DMS114 treated with DMSO at 0.1 percent for 48 hours (cell line): Measurements from ENCODE around the gene CNN1.
A peak's percentile ranks its signal among the peaks of the same experiment; 100 is the strongest.

Experiments used
- DNase-seq: peaks from one replicate; lab custom pipeline; 2025; ENCODE audit not compliant: unreplicated experiment; lab: John Stamatoyannopoulos, UW

CNN1 gene

DNA sequence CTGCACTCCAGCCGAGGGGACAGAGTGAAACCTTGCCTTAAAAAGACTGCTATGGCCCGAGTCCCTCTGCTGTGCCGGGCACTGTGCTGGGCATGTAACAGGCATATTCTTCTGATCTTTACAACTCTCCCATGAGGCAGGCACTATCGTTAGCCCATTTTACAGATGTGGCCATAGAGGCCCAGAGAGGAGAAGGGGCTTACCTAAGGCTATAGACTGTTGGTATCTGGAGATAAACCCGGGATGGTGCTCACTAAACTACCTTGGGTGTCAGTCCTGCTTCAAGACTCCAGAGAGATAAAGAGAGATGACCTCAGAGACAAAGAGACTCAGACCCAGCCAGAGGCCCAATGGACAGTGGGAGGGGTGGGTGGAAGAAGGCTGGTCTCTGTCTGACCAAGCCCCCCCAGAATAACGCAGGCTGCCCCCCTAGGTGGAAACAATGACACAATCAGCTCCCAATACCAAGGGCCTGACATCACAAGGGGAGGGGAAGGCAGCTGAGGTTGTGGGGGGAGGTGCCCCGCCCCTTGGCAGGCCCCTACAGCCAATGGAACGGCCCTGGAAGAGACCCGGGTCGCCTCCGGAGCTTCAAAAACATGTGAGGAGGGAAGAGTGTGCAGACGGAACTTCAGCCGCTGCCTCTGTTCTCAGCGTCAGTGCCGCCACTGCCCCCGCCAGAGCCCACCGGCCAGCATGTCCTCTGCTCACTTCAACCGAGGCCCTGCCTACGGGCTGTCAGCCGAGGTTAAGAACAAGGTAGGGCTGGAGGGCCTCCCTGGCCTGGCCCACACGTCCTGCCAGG lies at the start of gene CNN1:
Gene CNN1 (plus strand): TSS at position 620 of the 805 bp plus-strand sequence. CDS start 77 bp downstream, at position 697.
- DNase-seq, result no peak

DNA sequence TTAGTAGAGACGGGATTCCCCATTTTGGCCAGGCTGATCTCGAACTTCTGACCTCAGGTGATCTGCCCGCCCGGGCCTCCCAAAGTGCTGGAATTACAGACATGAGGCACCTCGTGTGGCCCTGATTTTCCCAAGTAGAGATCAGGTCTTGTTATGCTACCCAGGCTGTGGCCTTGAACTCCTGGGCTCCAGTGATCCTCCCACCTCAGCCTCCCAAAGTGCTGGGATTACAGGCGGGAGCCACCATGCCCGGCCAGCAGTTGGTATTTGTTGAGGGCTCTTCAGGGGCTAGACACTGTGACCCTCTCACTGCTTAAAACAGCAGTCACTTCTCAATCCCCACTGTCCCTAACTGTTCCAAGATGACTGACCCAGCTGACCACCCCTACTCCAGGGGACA lies 49.3 kb upstream of the CNN1 start:
- DNase-seq, result no peak

DNA sequence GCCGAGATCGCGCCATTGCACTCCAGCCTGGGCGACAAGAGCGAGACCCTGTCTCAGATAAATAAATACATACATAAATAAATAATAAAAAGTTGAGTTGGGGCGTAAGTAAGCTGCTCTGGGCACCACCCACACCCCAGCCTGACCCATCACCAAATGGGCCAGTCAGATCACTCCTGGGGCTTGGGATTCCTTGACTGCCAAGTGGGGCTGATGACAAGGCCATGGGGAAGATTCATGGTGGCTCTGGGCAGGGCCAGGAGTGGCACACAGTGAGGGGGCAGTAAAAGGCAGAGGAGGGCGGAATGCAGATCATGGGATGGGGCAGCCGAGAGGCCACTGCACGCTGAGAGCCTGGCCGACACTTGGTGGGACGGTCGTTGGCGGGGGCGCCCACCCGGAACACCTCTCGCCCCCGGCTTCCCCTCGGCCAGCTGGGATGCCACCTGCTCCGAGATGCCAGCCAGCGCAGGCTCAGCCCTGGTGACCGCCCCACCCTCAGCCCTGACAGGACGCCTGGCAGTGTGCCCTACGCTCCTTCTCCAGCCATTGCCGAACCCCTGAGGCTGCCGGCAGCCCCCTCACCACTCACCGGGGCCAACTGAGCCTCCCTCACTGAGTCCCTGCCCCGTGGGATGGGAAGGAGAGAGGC lies 43.9 kb upstream of the CNN1 start:
- DNase-seq, result no peak

DNA sequence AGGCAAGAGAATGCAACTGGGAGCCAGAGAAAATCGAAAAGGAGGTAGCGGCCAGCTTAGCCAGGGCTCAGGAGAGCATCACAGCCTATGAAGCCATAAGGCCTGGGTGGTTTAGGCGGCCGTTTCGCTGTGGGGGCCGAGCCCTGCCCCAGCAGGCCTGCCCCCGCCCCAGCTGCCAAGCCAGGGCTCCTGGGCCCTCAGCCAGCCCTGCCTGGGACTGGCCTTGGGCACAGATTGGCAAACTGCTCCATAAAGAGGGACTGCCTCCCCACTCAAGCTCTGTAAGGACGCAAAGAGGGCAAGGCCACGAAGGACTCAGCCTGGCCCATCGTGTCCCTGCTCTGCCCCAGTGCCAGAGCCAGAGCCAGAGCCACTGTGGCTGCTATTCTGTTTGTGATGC lies 43.2 kb upstream of the CNN1 start:
- DNase-seq, result no peak

DNA sequence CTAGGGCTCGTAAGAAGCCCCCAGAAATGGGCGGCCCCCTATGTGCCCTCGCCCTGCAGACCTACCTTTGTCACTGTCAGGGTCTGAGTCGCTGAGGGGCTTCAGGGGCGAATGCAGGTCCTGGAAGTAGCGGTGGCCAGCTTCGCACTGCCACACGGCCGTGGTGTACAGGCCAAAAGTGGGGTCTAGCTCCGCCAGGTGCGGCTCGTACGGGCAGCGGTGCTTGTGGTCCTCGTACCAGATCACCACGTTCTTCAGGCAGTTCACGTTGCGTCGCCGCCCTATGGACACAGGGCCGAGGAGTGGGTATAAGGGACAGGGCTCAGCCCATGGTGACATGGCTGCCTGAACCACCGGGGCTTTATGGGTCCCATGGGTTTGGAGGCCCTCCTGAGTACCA lies 42.8 kb upstream of the CNN1 start:
- no peak for DNase-seq

DNA sequence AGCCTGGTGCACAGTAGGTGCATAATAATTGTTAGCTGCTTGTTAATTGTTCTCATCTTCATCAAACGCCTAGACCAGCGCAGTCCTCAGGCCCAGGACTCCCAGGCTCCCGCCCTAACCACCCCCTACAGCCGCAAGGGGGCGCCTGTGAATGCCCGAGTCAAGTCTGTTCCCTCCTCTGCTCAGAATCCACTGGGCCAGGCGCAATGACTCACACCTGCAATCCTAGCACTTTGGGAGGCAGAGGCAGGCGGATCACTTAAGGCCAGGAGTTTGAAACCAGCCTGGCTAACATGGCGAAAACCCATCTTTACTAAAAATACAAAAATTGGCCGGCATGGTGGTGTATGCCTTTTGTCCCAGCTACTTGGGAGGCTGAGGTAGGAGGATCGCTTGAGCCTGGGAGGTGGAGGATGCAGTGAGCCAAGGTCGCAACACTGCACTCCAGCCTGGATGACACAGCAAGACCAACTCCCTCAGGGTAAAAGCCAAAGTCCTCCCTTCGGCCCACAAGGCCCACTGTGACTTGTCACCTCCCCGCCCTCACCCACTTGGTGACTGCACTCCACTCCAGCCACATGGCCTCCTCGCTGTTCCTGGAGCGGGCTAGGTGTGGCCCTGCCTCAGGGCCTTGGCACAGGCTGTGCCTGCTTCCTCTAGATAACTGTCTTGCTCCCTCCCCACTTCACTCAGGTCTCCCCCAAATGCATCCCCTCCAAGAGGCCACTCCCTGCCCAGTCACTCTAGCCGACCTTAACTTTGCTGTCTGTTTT lies 42.1 kb upstream of the CNN1 start:
- DNase-seq, result no peak

DNA sequence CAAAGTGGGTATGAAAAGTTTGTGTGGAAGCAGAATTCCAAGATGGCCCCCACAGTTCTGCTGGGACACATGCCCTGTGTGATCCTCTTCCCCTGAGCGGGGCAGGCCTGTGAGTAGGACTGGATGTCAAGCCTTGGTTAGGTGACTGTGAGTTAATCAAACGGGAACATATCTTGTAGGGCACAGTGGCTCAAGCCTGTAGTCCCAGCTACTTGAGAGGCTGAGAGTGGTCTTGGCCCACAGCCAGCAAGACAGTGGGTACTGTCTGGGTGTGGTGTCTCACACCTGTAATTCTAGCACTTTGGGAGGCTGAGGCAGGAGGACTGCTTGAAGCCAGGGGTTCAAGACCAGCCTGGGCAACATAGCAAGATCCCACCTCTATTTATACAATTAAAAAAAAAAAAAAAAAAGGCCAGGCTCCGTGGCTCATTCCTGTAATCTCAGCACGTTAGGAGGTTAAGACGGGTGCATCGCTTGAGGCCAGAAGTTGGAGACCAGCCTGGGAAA lies 39.4 kb upstream of the CNN1 start:
- no peak for DNase-seq

DNA sequence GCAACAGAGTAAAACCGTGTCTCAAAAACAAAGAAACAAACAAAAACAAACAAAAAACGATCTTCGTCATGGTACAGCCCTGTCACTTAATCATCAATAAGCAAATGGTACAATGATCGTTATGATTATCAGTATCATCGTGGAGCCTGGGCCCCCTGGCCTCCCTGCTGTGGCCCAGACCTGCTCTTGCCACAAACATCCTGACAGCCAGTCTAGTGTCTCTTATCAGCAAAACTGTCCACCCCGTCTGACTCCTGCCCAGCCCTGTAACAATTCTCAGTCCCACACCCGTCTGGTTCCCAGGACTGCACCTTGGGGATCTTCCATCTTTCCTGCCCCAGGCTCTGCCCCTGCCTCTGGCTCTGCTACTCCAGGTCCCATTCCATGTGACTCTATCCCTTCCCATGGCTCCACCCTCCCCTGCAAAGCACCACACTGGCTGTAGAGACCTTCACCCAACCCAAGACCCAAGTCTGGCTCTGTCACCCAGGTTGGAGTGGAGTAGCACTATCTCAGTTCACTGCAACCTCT lies 38.7 kb upstream of the CNN1 start:
- no peak for DNase-seq

DNA sequence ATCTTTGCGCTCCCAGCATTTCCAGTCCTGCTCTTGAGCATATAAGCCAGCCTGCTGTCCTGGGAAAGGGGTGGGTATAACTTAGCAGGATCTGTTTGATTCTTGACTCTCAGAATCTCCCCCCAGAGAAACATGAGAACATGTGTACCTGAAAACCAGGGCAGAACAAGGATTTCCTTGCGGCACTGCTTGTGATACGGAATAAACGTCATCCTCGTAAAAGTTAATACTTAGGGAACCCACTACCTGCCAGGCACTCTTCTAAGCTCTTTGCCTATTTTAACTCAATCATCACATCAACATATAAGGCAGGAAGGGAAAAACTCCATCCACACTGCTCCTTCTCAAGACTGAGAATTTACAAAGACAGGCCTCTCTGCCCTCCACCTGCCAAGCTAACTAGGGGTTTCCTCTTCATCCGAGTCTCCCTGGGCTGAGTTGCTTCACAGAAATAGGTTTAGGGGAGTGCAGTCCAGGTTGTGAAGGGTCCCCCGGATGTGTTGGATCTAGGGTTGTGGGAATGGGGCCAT lies 34.1 kb upstream of the CNN1 start:
- DNase-seq, result no peak

DNA sequence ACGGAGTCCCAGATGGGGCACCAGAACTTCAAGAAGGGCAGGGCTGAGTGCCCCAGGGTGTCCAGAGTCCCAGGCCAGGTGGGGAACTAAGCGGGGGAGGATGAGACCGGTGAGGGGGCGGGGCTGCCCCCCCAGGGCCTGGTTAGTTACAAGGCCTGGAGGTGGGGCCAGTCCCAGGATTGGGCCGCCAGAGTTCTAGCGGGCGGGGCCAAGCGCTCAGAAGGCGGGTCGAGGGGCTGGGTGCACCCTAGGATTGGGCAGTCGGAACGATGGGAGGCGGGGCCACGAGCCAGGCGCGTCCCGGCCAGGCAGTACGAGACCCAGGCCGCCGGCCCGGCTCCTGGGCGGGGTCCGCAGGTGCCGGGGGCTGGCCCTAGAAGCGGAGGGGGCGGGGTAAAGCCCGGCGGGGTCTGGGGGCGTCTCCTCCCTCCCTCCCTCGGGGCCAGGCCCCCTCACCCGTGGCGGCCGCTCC lies 33.6 kb upstream of the CNN1 start:
- peak; percentile 82 for DNase-seq

DNA sequence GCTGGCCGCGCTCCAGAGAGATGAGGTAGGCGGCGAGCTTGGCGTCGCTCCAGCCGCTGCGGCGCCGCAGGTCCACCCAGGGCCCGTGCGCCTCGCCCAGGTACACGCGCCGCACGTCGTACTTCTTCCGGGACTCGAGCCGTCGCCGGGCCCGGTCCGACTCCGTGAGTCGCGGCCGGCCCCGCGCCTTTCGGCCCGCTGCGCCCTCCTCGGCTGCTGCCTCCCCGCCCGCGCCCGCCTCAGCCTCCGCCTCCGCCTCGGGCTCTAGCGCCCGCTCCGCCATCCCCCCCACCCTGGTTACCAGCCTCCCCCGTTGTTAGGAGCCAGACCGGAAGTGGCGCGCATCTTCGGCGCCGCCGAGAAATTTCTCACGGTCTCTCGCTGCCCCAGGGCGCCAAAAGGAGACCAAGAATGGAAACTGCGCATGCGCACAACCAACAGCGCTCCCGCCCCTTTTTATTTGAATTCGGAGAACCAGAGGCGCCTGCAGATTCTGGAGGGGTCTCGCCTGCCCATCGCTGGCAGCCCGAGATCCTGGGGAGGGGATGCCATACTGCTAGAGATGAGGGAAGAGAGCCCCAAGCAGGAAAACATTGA lies 33.0 kb upstream of the CNN1 start, which contains the start of gene ZNF653:
Gene ZNF653 (minus strand): TSS at position 336 of the 597 bp plus-strand sequence. CDS start 53 bp downstream, at position 283.
- DNase-seq, result peak; percentile 82

DNA sequence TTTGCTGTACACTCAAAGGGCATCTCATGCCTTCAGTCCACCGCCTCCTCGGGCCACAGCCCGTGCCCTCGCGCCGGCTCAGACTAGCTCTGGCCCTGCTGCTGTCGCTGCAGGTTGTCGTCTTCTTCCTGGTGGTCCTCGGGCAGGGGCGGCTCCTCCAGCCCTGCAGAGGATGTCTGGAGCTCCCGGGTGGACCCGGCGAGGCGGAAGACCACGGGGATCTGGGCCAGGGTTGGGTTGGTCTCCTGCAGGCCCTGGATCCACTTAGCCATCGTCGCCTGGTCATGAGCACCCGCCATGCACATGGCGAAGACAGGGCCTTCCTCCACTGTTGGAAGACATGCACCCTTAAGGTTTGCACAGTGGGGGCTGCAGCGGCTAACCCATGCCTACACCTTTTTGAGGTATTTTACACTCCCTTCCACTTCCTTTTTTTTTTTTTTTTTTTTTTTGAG lies 32.5 kb upstream of the CNN1 start:
- no peak for DNase-seq

DNA sequence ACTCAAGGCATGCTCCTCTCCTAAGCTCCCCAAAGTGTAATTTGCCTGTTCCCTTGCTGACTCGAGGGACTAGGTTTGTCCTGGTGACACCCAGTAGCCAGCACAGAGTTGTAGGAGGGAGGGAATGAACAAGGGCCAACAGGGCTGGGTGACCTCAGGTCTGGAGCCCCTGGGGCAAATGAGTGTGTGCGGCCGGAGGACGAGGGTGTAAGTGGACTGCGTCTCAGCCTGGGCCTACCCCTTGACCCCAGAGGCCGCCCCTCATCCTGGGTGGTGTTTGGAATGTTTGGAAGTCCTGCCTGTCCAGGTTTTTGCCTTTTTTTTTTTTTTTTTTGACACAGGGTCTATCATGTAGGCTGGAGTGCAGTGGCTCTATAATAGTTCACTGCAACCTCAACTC lies 31.7 kb upstream of the CNN1 start:
- DNase-seq, result no peak

DNA sequence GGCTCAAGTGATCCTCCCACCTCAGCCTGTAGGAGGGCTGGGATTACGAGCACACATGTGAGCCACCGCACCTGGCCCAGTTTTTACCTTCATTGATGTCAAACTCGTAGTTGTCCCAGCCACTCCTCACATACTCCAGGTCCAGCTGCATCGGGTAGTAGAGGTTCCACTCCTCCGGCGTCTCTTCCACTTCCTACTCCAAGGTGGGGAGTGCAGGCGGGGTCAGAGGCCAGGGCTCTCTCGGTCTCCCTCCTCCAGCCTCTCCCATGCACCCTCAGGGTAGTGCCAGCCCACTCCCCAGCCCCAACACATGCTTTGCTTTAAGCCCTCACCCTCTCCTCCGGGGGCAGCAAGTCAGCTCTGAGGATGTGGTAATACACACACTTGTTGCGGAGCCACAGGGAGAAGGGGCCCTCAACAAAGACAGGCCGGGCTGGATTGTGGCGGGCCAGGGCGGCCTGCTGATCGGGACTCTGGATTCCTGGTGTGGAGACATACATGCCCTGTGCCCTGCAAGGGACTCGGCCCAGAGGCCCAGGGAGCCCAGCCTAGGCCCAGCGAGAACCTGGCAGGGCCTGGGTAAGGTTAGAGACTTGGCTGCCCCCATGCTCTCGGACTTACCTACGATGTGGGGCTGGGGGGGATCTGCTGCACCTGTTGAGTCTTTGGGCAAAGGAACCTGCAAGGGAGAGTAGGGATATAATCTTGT lies 31.1 kb upstream of the CNN1 start:
- DNase-seq, result no peak

DNA sequence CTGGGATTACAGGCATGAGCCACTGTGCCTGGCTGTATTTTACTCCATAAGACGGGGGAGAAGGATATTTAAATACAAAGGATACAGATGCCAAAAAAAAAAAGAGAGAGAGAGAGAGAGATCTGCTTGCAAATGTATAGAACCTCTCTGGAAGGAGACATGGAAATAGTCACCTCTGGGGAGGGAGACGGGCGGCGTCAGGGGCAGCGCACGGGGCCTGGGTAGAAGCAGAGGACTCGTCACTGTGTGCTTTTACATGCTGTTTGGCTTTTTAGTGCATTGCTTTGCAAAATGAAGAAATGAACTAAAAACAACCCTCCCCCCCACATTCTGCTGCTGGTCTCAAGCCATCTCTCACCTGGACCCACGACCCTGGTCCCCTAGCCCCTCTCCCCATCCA lies 28.2 kb upstream of the CNN1 start:
- no peak for DNase-seq

DNA sequence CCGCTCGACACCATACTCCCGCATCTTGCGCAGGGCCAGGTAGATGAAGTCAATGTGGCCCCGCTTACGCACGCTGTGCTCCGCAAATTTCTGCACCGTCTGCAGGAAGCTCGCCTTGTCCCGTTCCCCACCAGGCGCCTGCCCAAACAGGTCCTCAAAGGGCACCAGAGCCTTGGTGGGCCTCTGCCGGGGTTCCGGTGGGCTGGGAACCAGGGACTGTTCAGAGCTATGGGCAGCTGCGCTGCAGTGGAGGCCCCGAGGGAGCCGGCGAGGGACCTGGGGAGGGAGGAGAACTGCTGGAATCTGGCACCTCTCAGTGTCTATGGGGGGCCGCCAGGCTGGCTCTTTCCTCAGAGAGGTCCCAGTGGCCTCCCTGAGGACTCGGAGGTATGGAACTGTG lies 24.7 kb upstream of the CNN1 start:
- DNase-seq, result no peak

DNA sequence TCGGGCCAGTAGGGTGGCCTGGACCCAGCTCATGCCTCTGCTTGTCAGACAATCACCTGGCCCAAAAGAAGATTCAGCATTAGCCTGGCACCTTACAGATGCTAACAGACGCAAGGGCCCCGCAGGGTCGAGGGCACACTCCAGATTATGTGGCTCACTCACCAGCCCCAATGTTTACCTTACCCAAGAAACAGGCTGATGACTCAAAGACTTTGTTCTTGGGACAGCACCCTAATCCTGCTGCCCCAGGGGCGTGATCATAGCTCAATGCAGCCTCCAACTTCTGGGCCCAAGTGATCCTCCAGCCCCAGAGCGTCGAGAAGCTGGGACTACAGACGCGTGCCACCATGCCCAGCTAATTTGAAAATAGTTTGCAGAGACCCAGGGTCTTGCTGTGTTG lies 19.5 kb upstream of the CNN1 start:
- DNase-seq, result no peak

DNA sequence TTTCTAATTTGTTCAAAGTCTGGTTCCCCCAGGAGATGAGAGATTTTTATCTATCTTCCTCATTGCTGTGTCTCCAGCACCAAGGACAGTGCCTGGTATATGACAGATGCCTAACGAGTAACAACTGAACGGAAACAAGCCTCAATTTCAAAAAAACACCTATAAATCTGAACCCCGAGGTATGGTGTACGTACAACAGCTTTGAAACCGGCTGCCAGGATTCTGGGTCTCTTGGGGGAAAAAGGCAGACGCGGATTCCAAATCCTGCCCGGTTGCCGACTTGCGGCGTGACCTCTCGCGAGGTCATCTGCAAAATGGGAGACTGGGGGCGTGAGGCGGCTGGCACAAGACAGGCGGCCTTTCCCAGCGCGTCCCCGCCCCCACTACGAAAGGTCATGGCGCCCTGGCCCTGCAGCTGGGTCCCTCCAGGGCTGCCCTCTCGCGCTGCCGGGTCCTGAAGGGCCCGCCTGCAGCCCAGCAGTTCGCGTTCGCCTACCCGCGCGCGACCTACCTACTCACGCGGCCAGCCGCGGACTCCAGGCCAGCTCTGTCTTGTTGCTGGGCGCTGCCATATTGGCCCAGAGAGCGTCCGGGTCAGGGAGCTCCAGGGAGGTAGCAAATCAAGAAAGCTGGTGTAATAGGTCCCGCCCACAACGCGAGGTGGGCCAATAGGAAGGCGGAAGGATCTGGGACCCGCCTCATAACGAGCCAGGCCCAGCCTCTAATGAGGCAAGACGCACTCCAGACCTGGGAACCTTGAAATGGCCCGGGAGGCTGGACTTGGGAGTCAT lies 9.9 kb upstream of the CNN1 start, which contains the start of gene ECSIT:
Gene ECSIT (minus strand): TSS at position 584 of the 791 bp plus-strand sequence. CDS start 9,964 bp downstream, outside the sequence.
- DNase-seq, result peak; percentile 90

DNA sequence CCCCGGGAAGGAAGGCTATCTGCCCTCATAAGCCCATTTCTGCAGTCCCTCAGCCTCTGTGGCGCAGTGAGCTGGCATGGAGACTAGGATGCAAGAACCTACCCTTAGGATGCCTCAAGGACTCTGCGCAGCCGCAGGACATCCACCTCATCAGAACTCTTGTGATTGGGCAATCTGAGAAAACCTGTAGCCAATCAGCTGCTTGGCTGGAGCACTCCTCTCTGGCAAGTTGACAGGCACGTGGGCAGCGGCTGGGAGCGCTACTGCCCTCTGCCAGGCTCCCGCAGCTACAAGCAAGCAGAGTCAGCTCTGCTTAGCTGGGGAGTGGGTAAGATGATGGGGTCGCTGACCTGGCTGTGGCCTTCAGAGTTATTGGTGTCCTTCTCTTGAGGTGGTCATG lies 8.2 kb upstream of the CNN1 start:
- DNase-seq, result no peak
